ENCODE measurements around the gene NSD2. TPM values are rescaled to one million over a fixed set of nuclear protein-coding genes. Genes with fewer than 3 reads are reported as not detected.

Gene NSD2
- total RNA-seq, 4 donors from 2014 or later: 17.3 to 23.6 (median 19.4) TPM

- no peak for DNase-seq (ENCODE audit: low spot score in 2 of 2)
- TF ChIP-seq CTCF (IDR thresholded peaks at IDR 0.05) (no peak), POLR2A (IDR thresholded peaks at IDR 0.05) (no peak)
- WGBS, 2 donors: 87 to 94% methylated on average over 4 of the region's 4 CpGs
- intact Hi-C loops (cut with DNase I; ENCODE audit: low total_unique reads): no loop called here
- H3K4me3 ChIP-seq (ENCODE audit: low read depth, poor library complexity, severe bottlenecking): no peak overlapping the region
These were observed 8.3 kb downstream of the NSD2 start for GRCh38 chr4:1879485-1879884.

DNA sequence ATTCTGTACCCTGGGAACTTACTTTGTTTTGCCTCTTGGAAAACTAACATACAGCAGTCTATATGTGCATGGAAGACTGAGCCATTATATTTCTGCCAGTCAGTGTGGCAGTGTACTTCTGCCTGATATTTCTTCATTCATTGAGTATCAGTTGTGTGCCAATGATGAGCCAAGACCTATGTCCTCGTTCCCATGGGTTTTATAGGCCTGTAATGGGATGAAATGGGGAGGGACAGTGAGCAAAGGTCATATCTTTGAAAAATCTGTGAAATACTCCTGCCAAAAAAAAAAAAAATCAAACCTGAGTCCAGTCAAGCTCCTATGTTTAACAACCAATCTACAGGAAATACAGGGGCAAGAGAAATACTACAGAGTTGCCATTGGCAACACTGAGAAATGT is 9.1 kb downstream of the NSD2 start:
- intact Hi-C loops (cut with DNase I; ENCODE audit: low total_unique reads): no loop called here

GRCh38 chr4:1882850-1883271 is 11.7 kb downstream of the NSD2 start:
- TF ChIP-seq POLR2A (IDR thresholded peaks at IDR 0.05): no peak
- 95 to 100% methylated on average over 1 of the region's 1 CpG for WGBS, 2 donors
- H3K4me3 ChIP-seq (ENCODE audit: low read depth, poor library complexity, severe bottlenecking): no peak overlapping the region
- intact Hi-C loops (cut with DNase I; ENCODE audit: low total_unique reads): no loop called here
- DNase-seq (ENCODE audit: low spot score in 2 of 2): no peak

More for the DNA sequence above, 9.1 kb downstream of the NSD2 start:
- DNase-seq (ENCODE audit: low spot score in 2 of 2): no peak
- H3K4me3 ChIP-seq (ENCODE audit: low read depth, poor library complexity, severe bottlenecking): no peak overlapping the region
- 89 to 91% methylated on average over 1 of the region's 1 CpG for WGBS, 2 donors
- TF ChIP-seq CTCF (IDR thresholded peaks at IDR 0.05) (no peak), POLR2A (IDR thresholded peaks at IDR 0.05) (no peak)

- no peak overlapping the region for H3K4me3 ChIP-seq (ENCODE audit: low read depth, poor library complexity, severe bottlenecking)
- intact Hi-C loops (cut with DNase I; ENCODE audit: low total_unique reads): no loop called here
- 90% methylated on average over 8 of the region's 8 CpGs for WGBS, 2 donors
- no peak for DNase-seq (ENCODE audit: low spot score in 2 of 2)
- TF ChIP-seq POLR2A (IDR thresholded peaks at IDR 0.05): no peak
- TF ChIP-seq CTCF (IDR thresholded peaks at IDR 0.05): no peak
These were observed 12.4 kb downstream of the NSD2 start for GRCh38 chr4:1883583-1883982.

GRCh38 chr4:1885414-1885813 is 14.2 kb downstream of the NSD2 start:
- intact Hi-C loops (cut with DNase I; ENCODE audit: low total_unique reads): no loop called here
- TF ChIP-seq CTCF (IDR thresholded peaks at IDR 0.05) (no peak), POLR2A (IDR thresholded peaks at IDR 0.05) (no peak)
- WGBS, 2 donors: 80 to 82% methylated on average over 2 of the region's 2 CpGs
- no peak overlapping the region for H3K4me3 ChIP-seq (ENCODE audit: low read depth, poor library complexity, severe bottlenecking)
- no peak for DNase-seq (ENCODE audit: low spot score in 2 of 2)

DNA sequence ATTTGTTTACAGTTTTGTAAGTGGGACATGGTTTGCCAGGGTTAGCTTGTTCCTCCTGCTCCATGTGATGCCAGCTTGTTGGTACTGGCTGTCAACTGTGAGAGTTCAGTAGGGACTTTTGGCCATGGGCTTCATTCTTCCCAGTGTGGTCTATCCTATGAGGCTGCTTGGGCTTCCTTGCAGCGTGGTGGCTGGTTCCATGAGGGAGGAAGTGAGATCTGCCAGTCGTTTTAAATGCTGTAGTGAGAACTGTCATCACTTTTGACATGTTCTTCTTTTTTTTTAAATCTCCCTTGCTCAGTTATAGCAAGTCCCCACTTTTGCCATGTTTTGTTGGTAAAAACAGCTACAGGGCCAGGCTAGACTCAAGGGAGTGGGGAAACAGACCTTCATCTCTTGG is 15.9 kb downstream of the NSD2 start:
- no peak for DNase-seq (ENCODE audit: low spot score in 2 of 2)
- 68 to 71% methylated on average over 2 of the region's 2 CpGs for WGBS, 2 donors
- no peak overlapping the region for H3K4me3 ChIP-seq (ENCODE audit: low read depth, poor library complexity, severe bottlenecking)
- intact Hi-C loops (cut with DNase I; ENCODE audit: low total_unique reads): no loop called here
- TF ChIP-seq POLR2A (IDR thresholded peaks at IDR 0.05): no peak
- no peak for TF ChIP-seq CTCF (IDR thresholded peaks at IDR 0.05)
